Peyer's patch (tissue), 4 donors: ENCODE data around the gene ACYP1.

Source experiments
- POLR2A ChIP-seq, 2 donors: fragments of 450-650 bp; IDR thresholded peaks; one replicate each; pipeline ENCODE4 v1.5.1; 2017; ENCODE audit warnings: antibody characterized with exemption in 2 of 2, mild to moderate bottlenecking in 2 of 2, moderate library complexity in 2 of 2
- TF ChIP-seq, protein P1 (sequence below), 6 experiments: fragments of 450-650 bp in 4 of 6; fragments of 200-600 bp in 2 of 6; sonication (generic) in 1 of 6; IDR thresholded peaks; one replicate each; pipeline ENCODE4 v1.5.1; 2017 to 2019; ENCODE audit warnings: antibody characterized with exemption in 6 of 6, mild to moderate bottlenecking in 3 of 6, moderate library complexity in 1 of 6

GRCh38 chr14:75018694-75019093 is 45.1 kb downstream of the ACYP1 start:
- TF ChIP-seq POLR2A (IDR thresholded peaks at IDR 0.05): no peak
- TF ChIP-seq, protein P1, sequence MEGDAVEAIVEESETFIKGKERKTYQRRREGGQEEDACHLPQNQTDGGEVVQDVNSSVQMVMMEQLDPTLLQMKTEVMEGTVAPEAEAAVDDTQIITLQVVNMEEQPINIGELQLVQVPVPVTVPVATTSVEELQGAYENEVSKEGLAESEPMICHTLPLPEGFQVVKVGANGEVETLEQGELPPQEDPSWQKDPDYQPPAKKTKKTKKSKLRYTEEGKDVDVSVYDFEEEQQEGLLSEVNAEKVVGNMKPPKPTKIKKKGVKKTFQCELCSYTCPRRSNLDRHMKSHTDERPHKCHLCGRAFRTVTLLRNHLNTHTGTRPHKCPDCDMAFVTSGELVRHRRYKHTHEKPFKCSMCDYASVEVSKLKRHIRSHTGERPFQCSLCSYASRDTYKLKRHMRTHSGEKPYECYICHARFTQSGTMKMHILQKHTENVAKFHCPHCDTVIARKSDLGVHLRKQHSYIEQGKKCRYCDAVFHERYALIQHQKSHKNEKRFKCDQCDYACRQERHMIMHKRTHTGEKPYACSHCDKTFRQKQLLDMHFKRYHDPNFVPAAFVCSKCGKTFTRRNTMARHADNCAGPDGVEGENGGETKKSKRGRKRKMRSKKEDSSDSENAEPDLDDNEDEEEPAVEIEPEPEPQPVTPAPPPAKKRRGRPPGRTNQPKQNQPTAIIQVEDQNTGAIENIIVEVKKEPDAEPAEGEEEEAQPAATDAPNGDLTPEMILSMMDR (IDR thresholded peaks at IDR 0.05): no peak
